AG04450 (cell line): ENCODE data around the gene CAMK2G. TPM values are rescaled to one million over a fixed set of nuclear protein-coding genes. Genes with fewer than 3 reads are reported as not detected.
A peak's percentile ranks its signal among the peaks of the same experiment; 100 is the strongest.
"Not testable (repeated sequence)": the region's sequence is repeated elsewhere in the genome, so short reads cannot be mapped to it uniquely, and the experiment has no call there.

Experiments used
- CTCF ChIA-PET: fragments of 300-600, 350-600 bp; formaldehyde crosslinking; extraction: SDS; loops from one replicate; lab custom pipeline; 2022; ENCODE audit warnings: antibody characterized with exemption, inconsistent platforms; lab: Charles Lee
- POLR2A ChIA-PET: fragments of 350-600 bp; formaldehyde crosslinking; extraction: SDS; loops from one replicate; lab custom pipeline; 2021; ENCODE audit warnings: antibody characterized with exemption, inconsistent platforms; lab: Yijun Ruan, JAX
- DNase-seq: peaks from one replicate; pipeline ENCODE4 v3.0.0-alpha.2; 2011; ENCODE audit warnings: low read depth, low spot score
- H3K27ac ChIP-seq: one replicate; pipeline ENCODE4 v1.5.1; 2012; ENCODE audit warnings: low read depth, low read length, control low read depth
- H3K27me3 ChIP-seq: one replicate; pipeline ENCODE4 v1.6.0; 2012; ENCODE audit warnings: low read length; ENCODE audit not compliant: control insufficient read depth, insufficient read depth
- H3K4me3 ChIP-seq: 2 replicates; pipeline ENCODE4 v1.5.1; 2011; ENCODE audit warnings: mild to moderate bottlenecking, low read depth, low read length, control low read depth
- H3K9me3 ChIP-seq: 2 replicates; pipeline ENCODE4 v1.5.1; 2012; ENCODE audit warnings: low read length; ENCODE audit not compliant: control insufficient read depth, insufficient read depth
- CTCF ChIP-seq: IDR thresholded peaks from 2 replicates; pipeline ENCODE4 v1.5.1; 2011; ENCODE audit warnings: low read depth, low read length, control low read depth, inconsistent platforms
- polyA plus RNA-seq: library from polyadenylated mRNA; depleted of rRNA; stranded (reverse); fragments of >200 nt; gene quantifications from 2 replicates; pipeline ENCODE4 v1.2.3, GENCODE V29; 2011

Gene CAMK2G
- polyA plus RNA-seq, 1 experiment = 22.3 TPM

DNA sequence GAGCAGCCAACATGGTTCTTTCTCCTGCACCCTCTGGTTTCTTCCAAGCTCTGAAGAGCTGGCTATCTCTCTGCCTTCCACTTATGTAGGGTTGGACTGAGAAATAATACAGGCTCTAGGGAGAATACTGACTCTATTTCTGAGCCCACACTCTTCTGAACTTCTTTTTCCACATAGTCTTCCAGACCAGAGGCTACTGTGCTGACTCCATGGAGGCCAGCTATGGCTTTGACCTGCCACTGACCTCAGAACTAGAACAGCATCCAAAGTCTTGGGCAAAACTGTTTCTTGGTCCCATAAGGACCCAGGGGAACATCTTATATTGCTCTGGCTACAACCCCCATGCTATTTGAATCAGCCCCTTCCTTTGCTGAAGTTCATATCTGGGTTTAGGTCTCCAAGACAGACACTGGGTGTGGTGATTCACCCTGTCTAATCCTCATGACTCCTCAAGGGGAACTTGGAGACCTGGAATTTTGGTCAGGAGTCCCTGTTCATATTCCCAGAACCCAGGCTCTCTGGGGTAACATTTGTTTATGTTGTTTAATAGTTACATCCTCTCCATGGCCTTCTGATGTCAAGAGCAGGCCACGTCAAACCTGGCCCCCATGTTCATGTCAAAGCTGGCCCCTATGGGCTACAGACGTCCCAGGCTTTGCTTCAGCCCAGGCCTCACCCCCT is 24.5 kb upstream of the CAMK2G start:
- CTCF ChIA-PET = interaction anchor here (0.6 to 1.7 kb wide), 8 partner anchors 10 to 183 kb away, joined by 3 to 8 read pairs (median 4); partner anchors contain the start of gene PLAU
- no peaks in the 10 kb centered on the region for H3K27me3 ChIP-seq
- H3K27ac ChIP-seq = peak overlapping the region; percentile 80
- H3K4me3 ChIP-seq = no peak overlapping the region
- H3K9me3 ChIP-seq = no peaks in the 10 kb centered on the region
- POLR2A ChIA-PET = interaction anchor here (1.5 to 2.9 kb wide), 3 partner anchors 10 to 24 kb away, joined by 5 to 16 read pairs (median 6); partner anchors contain the start of gene CAMK2G
- DNase-seq = no peak
- TF ChIP-seq CTCF = no peak

DNA sequence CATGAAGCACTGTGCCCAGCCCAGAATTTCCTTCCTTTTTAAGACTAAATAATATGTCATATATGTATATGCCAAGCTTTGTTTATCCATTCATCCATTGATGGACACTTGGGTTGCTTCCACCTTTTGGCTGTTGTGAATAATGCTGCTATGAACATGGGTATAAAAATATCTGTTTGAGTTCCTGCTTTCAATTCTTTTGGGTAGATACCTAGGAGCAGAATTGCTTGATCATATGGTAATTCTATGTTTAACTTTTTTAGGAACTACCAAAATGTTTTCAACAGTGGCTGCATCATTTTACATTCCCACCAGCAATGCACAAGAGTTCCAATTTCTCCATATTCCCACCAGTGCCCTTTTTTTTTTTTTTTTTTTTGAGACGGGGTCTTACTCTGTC is 23.3 kb upstream of the CAMK2G start:
- POLR2A ChIA-PET = interaction anchor here (0.7 to 2.9 kb wide), 2 partner anchors 10 to 68 kb away, joined by 9 to 16 read pairs; no protein-coding TSS in a partner anchor
- Histone ChIP-seq H3K27ac (no peak overlapping the region), H3K9me3 (no peaks in the 10 kb centered on the region), H3K4me3 (no peak overlapping the region), H3K27me3 (no peaks in the 10 kb centered on the region)
- no peak for DNase-seq
- CTCF ChIA-PET = interaction anchor here (0.7 to 1.3 kb wide), 6 partner anchors 9 to 184 kb away, joined by 3 to 9 read pairs (median 4); no protein-coding TSS in a partner anchor
- TF ChIP-seq CTCF = no peak

DNA sequence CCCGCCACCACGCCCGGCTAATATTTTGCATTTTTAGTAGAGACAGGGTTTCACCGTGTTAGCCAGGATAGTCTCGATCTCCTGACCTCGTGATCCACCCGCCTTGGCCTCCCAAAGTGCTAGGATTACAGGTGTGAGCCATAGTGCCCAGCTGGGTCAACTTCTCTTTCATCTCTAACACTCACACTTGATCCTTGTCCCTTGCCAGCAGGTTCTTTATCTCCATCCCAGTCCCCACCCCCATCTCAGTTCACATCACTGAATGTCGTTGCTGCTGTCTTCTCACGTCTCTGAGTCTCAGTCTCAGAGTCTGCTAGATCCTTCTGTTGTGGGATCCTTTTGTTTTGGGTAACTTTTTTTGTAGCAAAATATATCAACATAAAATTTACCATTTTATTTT is 21.0 kb upstream of the CAMK2G start:
- H3K4me3 ChIP-seq, H3K27ac ChIP-seq, H3K27me3 ChIP-seq, H3K9me3 ChIP-seq, CTCF ChIA-PET, DNase-seq: not testable (repeated sequence)
- POLR2A ChIA-PET = interaction anchor here (5.8 kb wide), 1 partner anchor 14 kb away, joined by 81 read pairs; the partner anchor contains the start of gene PLAU

GRCh38 chr10:73894245-73894971 is 20.1 kb upstream of the CAMK2G start:
- Histone ChIP-seq H3K27ac (peak overlapping the region; percentile 47), H3K4me3 (no peak overlapping the region), H3K9me3 (no peaks in the 10 kb centered on the region), H3K27me3 (no peaks in the 10 kb centered on the region)
- DNase-seq = no peak
- CTCF ChIA-PET = interaction anchor here (1.3 to 13.1 kb wide), 3 partner anchors 8 to 47 kb away, joined by 4 to 204 read pairs (median 5); no protein-coding TSS in a partner anchor
- TF ChIP-seq CTCF = no peak
- POLR2A ChIA-PET = interaction anchor here (0.6 to 5.8 kb wide), 4 partner anchors 15 to 798 kb away, joined by 3 to 81 read pairs (median 4); partner anchors contain the start of gene PLAU

- ChIA-PET CTCF (interaction anchor here (1.4 to 13.1 kb wide), 3 partner anchors 13 to 48 kb away, joined by 5 to 204 read pairs (median 9); no protein-coding TSS in a partner anchor), POLR2A (interaction anchor here (5.8 kb wide), 1 partner anchor 16 kb away, joined by 81 read pairs; the partner anchor contains the start of gene PLAU)
- Histone ChIP-seq H3K9me3 (no peaks in the 10 kb centered on the region), H3K27me3 (no peaks in the 10 kb centered on the region), H3K27ac (no peak overlapping the region), H3K4me3 (no peak overlapping the region)
- no peak for DNase-seq
- no peak for TF ChIP-seq CTCF
Observed at GRCh38 chr10:73893426-73893825, 19.1 kb upstream of the CAMK2G start.
